Spleen (tissue), 11 donors: Measurements from ENCODE around the gene FBXO38. TPM values are rescaled to one million over a fixed set of nuclear protein-coding genes. Genes with fewer than 3 reads are reported as not detected.

ENCODE experiments used
- DNase-seq: peaks from one replicate; pipeline ENCODE4 v3.0.0-alpha.2; 2020
- H3K27ac ChIP-seq, 8 donors: fragments of 200-600 bp; sonication (generic) in 7 of 8; 1 replicate in 4 of 8; 2 replicates in 4 of 8; pipeline versions ENCODE4 v1.5.0 to v1.8.0; 2016 to 2021; ENCODE audit warnings: inconsistent platforms in 4 of 8, mild to moderate bottlenecking in 4 of 8, moderate library complexity in 1 of 8
- H3K27me3 ChIP-seq, 7 donors: fragments of 200-600 bp; sonication (generic) in 6 of 7; replicated peaks in 1 of 7; 1 replicate in 4 of 7; 2 replicates in 3 of 7; pipeline versions ENCODE4 v1.5.0 to v1.8.0; 2016 to 2021; ENCODE audit warnings: inconsistent platforms in 3 of 7, mild to moderate bottlenecking in 1 of 7
- H3K36me3 ChIP-seq, 6 donors: fragments of 200-600 bp; sonication (generic) in 5 of 6; 1 replicate in 4 of 6; 2 replicates in 2 of 6; pipeline versions ENCODE4 v1.5.0 to v1.8.0; 2016 to 2021; ENCODE audit warnings: inconsistent platforms in 2 of 6
- H3K4me1 ChIP-seq, 6 donors: fragments of 200-600 bp; sonication (generic) in 5 of 6; 1 replicate in 3 of 6; 2 replicates in 3 of 6; pipeline versions ENCODE4 v1.5.0 to v1.8.0; 2016 to 2021; ENCODE audit warnings: inconsistent platforms in 3 of 6
- H3K4me3 ChIP-seq, 8 donors: fragments of 200-600 bp; sonication (generic) in 7 of 8; 1 replicate in 4 of 8; 2 replicates in 4 of 8; pipeline versions ENCODE4 v1.5.0 to v1.8.0; 2016 to 2021; ENCODE audit warnings: inconsistent platforms in 4 of 8, mild to moderate bottlenecking in 4 of 8, moderate library complexity in 2 of 8
- H3K9me3 ChIP-seq, 8 donors: fragments of 200-600 bp; sonication (generic) in 7 of 8; 1 replicate in 4 of 8; 2 replicates in 4 of 8; pipeline versions ENCODE4 v1.5.0 to v1.8.0; 2016 to 2021; ENCODE audit warnings: inconsistent platforms in 4 of 8
- CTCF ChIP-seq, 11 experiments: fragments of 200-600 bp in 7 of 11; fragments of 450-650 bp in 4 of 11; sonication (generic) in 4 of 11; IDR thresholded peaks in 8 of 11; conservative IDR thresholded peaks in 3 of 11; 1 replicate in 7 of 11; 2 replicates in 4 of 11; pipeline versions ENCODE4 v1.4.0 to v1.8.0; 2016 to 2021; ENCODE audit warnings: antibody characterized with exemption in 11 of 11, inconsistent platforms in 4 of 11, mild to moderate bottlenecking in 1 of 11
- POLR2A ChIP-seq, 3 donors: fragments of 450-650 bp; IDR thresholded peaks; one replicate each; pipeline ENCODE4 v1.5.1; 2017; ENCODE audit warnings: antibody characterized with exemption in 3 of 3, mild to moderate bottlenecking in 1 of 3
- POLR2AphosphoS5 ChIP-seq, 3 donors: sonication (generic); formaldehyde crosslinking; IDR thresholded peaks; one replicate each; pipeline ENCODE4 v1.5.1; 2017; ENCODE audit warnings: antibody characterized with exemption in 3 of 3
- WGBS, 5 donors: extraction: QIAGEN DNeasy Blood & Tissue Kit in 3 of 5; methylation state at CpG; one replicate each; pipeline versions ENCODE4 v1.1.5 to v1.1.7; 2013 to 2018; 5-methylcytosine and 5-hydroxymethylcytosine counted together
- intact Hi-C: fragments of 100-400 bp; cut with DNase I; formaldehyde crosslinking; loops from one replicate; pipeline ENCODE4 v1.15.0; 2023; ENCODE audit warnings: low total_unique reads
- polyA plus RNA-seq, 3 donors: library from polyadenylated mRNA; stranded (reverse); fragments of 200-250 nt; gene quantifications; one replicate each; pipeline ENCODE4 v1.2.1, GENCODE V29; 2013
- total RNA-seq, 7 donors: library from RNA; depleted of rRNA in 3 of 7; stranded (reverse); fragments of >200 nt in 3 of 7; fragmentation: NEBNext Ultra II Directional in 4 of 7; extraction: Animal tissue kit (Norgen Biotek cat#: 25700) in 4 of 7; gene quantifications; one replicate each; pipeline versions ENCODE4 v1.1.0 to v1.2.1, GENCODE V29; 2016 to 2021
- donor health status: healthy with polysubstance abuse.
- donor health status: DM: no; HTN: no; CAD: no; lungs with moderate emphysema.
- donor health status: DM: no; HTN: no; CAD: no.
- donor health status: Bipolar disorder and iron deficiency.
- donor health status: healthy.
- donor health status: DM: no; HTN: no; CAD: no.
- donor health status: DM: yes; HTN: yes; CAD: no.

Gene FBXO38
- total and polyA plus RNA-seq, 10 donors: 14.3 to 119 (median 66.3) TPM

- 95 to 98% (median 96%) methylated on average over 2 of the region's 2 CpGs for WGBS, 5 donors
- intact Hi-C loops: no loop called here
Observed at GRCh38 chr5:148395031-148395430, 11.3 kb downstream of the FBXO38 start.

GRCh38 chr5:148397968-148398595 lies 14.3 kb downstream of the FBXO38 start:
- TF ChIP-seq POLR2AphosphoS5 (IDR thresholded peaks at IDR 0.05) (no peak), CTCF (IDR thresholded peaks at IDR 0.05 in 8 of 11, conservative IDR thresholded peaks at IDR 0.05 in 3 of 11) (no peak), POLR2A (IDR thresholded peaks at IDR 0.05) (no peak)
- no peaks in the 10 kb centered on the region for H3K9me3 ChIP-seq
- H3K27ac ChIP-seq: peak overlapping the region in 6 of 8 donors; percentile 19 to 82 (median 36)
- no peak for DNase-seq
- H3K4me1 ChIP-seq: peaks cover 0 to 95% (median 44%) of the 10 kb centered on the region in 6 donors
- H3K4me3 ChIP-seq: no peak overlapping the region
- H3K36me3 ChIP-seq: peaks cover 0 to 96% (median 40%) of the 10 kb centered on the region in 6 donors
- intact Hi-C loops: no loop called here
- no peaks in the 10 kb centered on the region for H3K27me3 ChIP-seq
- WGBS, 5 donors: 49 to 81% (median 63%) methylated on average over 3 of the region's 3 CpGs

More at GRCh38 chr5:148395031-148395430, 11.3 kb downstream of the FBXO38 start:
- no peak for TF ChIP-seq CTCF (IDR thresholded peaks at IDR 0.05 in 8 of 11, conservative IDR thresholded peaks at IDR 0.05 in 3 of 11)
- no peak for TF ChIP-seq POLR2AphosphoS5 (IDR thresholded peaks at IDR 0.05)
- TF ChIP-seq POLR2A (IDR thresholded peaks at IDR 0.05): no peak
- H3K4me1 ChIP-seq: peaks cover 0 to 94% (median 27%) of the 10 kb centered on the region in 6 donors
- no peak for DNase-seq
- no peaks in the 10 kb centered on the region for H3K27me3 ChIP-seq
- peaks cover 0 to 68% (median 28%) of the 10 kb centered on the region in 6 donors for H3K36me3 ChIP-seq
- H3K4me3 ChIP-seq: no peak overlapping the region
- no peaks in the 10 kb centered on the region for H3K9me3 ChIP-seq
- H3K27ac ChIP-seq: no peak overlapping the region

GRCh38 chr5:148398698-148399121 lies 15.0 kb downstream of the FBXO38 start:
- no peak for DNase-seq
- WGBS, 5 donors: 81 to 88% (median 85%) methylated on average over 5 of the region's 5 CpGs
- H3K9me3 ChIP-seq: no peaks in the 10 kb centered on the region
- H3K27ac ChIP-seq: peak overlapping the region in 5 of 8 donors; percentile 19 to 82 (median 24)
- TF ChIP-seq POLR2A (IDR thresholded peaks at IDR 0.05) (no peak), CTCF (IDR thresholded peaks at IDR 0.05 in 8 of 11, conservative IDR thresholded peaks at IDR 0.05 in 3 of 11) (no peak), POLR2AphosphoS5 (IDR thresholded peaks at IDR 0.05) (no peak)
- peaks cover 0 to 98% (median 40%) of the 10 kb centered on the region in 6 donors for H3K36me3 ChIP-seq
- intact Hi-C loops: no loop called here
- peaks cover 0 to 95% (median 46%) of the 10 kb centered on the region in 6 donors for H3K4me1 ChIP-seq
- no peak overlapping the region for H3K4me3 ChIP-seq
- no peaks in the 10 kb centered on the region for H3K27me3 ChIP-seq

- Histone ChIP-seq H3K27ac (peak overlapping the region in 6 of 8 donors; percentile 29 to 77 (median 72)), H3K27me3 (no peaks in the 10 kb centered on the region), H3K4me1 (peaks cover 0 to 76% (median 44%) of the 10 kb centered on the region in 6 donors), H3K9me3 (no peaks in the 10 kb centered on the region), H3K36me3 (peaks cover 0 to 98% (median 51%) of the 10 kb centered on the region in 6 donors), H3K4me3 (no peak overlapping the region)
- TF ChIP-seq POLR2AphosphoS5 (IDR thresholded peaks at IDR 0.05) (no peak), CTCF (IDR thresholded peaks at IDR 0.05 in 8 of 11, conservative IDR thresholded peaks at IDR 0.05 in 3 of 11) (no peak), POLR2A (IDR thresholded peaks at IDR 0.05) (no peak)
- no peak for DNase-seq
- intact Hi-C loops: no loop called here
- 11 to 18% (median 17%) methylated on average over 2 of the region's 2 CpGs for WGBS, 5 donors
Observed at GRCh38 chr5:148401604-148402003, 17.8 kb downstream of the FBXO38 start.
